ENCODE data around the gene WDR1.

WDR1 gene

GRCh38 chr4:10079256-10079655 is 37.3 kb downstream of the WDR1 start:
- H3K4me3 ChIP-seq (ENCODE audit: low read length), result no peak overlapping the region
- no peaks in the 10 kb centered on the region for H3K9me3 ChIP-seq (ENCODE audit: control insufficient read depth, low read length)
- peaks cover 98% of the 10 kb centered on the region for H3K36me3 ChIP-seq (ENCODE audit: control insufficient read depth, insufficient read depth, low read length, severe bottlenecking)
- DNase-seq (ENCODE audit: low read depth), result no peak
- no peaks in the 10 kb centered on the region for H3K27me3 ChIP-seq (replicated peaks; ENCODE audit: control insufficient read depth, insufficient read depth, low read length)
- peaks cover 17% of the 10 kb centered on the region for H3K4me1 ChIP-seq (ENCODE audit: control insufficient read depth, insufficient read depth, low read length)
- H3K9ac ChIP-seq (ENCODE audit: low read length), result no peak overlapping the region

- Histone ChIP-seq H3K9ac (ENCODE audit: low read length) (no peak overlapping the region), H3K9me3 (ENCODE audit: control insufficient read depth, low read length) (no peaks in the 10 kb centered on the region), H3K36me3 (ENCODE audit: control insufficient read depth, insufficient read depth, low read length, severe bottlenecking) (peaks cover 98% of the 10 kb centered on the region), H3K4me3 (ENCODE audit: low read length) (no peak overlapping the region), H3K4me1 (ENCODE audit: control insufficient read depth, insufficient read depth, low read length) (peaks cover 17% of the 10 kb centered on the region), H3K27me3 (replicated peaks; ENCODE audit: control insufficient read depth, insufficient read depth, low read length) (no peaks in the 10 kb centered on the region)
- DNase-seq (ENCODE audit: low read depth), result no peak
These were observed 37.9 kb downstream of the WDR1 start for GRCh38 chr4:10078481-10079233.

- H3K9ac ChIP-seq (ENCODE audit: low read length), result no peak overlapping the region
- no peak overlapping the region for H3K4me3 ChIP-seq (ENCODE audit: low read length)
- H3K4me1 ChIP-seq (ENCODE audit: control insufficient read depth, insufficient read depth, low read length), result peaks cover 17% of the 10 kb centered on the region
- H3K36me3 ChIP-seq (ENCODE audit: control insufficient read depth, insufficient read depth, low read length, severe bottlenecking), result peaks cover 97% of the 10 kb centered on the region
- no peaks in the 10 kb centered on the region for H3K9me3 ChIP-seq (ENCODE audit: control insufficient read depth, low read length)
- DNase-seq (ENCODE audit: low read depth), result no peak
- no peaks in the 10 kb centered on the region for H3K27me3 ChIP-seq (replicated peaks; ENCODE audit: control insufficient read depth, insufficient read depth, low read length)
These were observed 38.9 kb downstream of the WDR1 start for GRCh38 chr4:10077483-10078335.

- H3K4me1 ChIP-seq (ENCODE audit: control insufficient read depth, insufficient read depth, low read length), result peaks cover 17% of the 10 kb centered on the region
- no peaks in the 10 kb centered on the region for H3K27me3 ChIP-seq (replicated peaks; ENCODE audit: control insufficient read depth, insufficient read depth, low read length)
- no peak overlapping the region for H3K9ac ChIP-seq (ENCODE audit: low read length)
- DNase-seq (ENCODE audit: low read depth), result no peak
- H3K36me3 ChIP-seq (ENCODE audit: control insufficient read depth, insufficient read depth, low read length, severe bottlenecking), result peaks cover 96% of the 10 kb centered on the region
- H3K9me3 ChIP-seq (ENCODE audit: control insufficient read depth, low read length), result no peaks in the 10 kb centered on the region
- H3K4me3 ChIP-seq (ENCODE audit: low read length), result no peak overlapping the region
These were observed 39.5 kb downstream of the WDR1 start for GRCh38 chr4:10077076-10077475.

GRCh38 chr4:10075953-10076391 is 40.6 kb downstream of the WDR1 start:
- Histone ChIP-seq H3K9me3 (ENCODE audit: control insufficient read depth, low read length) (no peaks in the 10 kb centered on the region), H3K27me3 (replicated peaks; ENCODE audit: control insufficient read depth, insufficient read depth, low read length) (no peaks in the 10 kb centered on the region), H3K4me1 (ENCODE audit: control insufficient read depth, insufficient read depth, low read length) (peaks cover 14% of the 10 kb centered on the region), H3K4me3 (ENCODE audit: low read length) (no peak overlapping the region), H3K36me3 (ENCODE audit: control insufficient read depth, insufficient read depth, low read length, severe bottlenecking) (peaks cover 88% of the 10 kb centered on the region), H3K9ac (ENCODE audit: low read length) (no peak overlapping the region)
- no peak for DNase-seq (ENCODE audit: low read depth)

- no peak overlapping the region for H3K4me3 ChIP-seq (ENCODE audit: low read length)
- no peak for DNase-seq (ENCODE audit: low read depth)
- H3K9me3 ChIP-seq (ENCODE audit: control insufficient read depth, low read length), result no peaks in the 10 kb centered on the region
- no peak overlapping the region for H3K9ac ChIP-seq (ENCODE audit: low read length)
- peaks cover 81% of the 10 kb centered on the region for H3K36me3 ChIP-seq (ENCODE audit: control insufficient read depth, insufficient read depth, low read length, severe bottlenecking)
- H3K27me3 ChIP-seq (replicated peaks; ENCODE audit: control insufficient read depth, insufficient read depth, low read length), result no peaks in the 10 kb centered on the region
- peaks cover 7% of the 10 kb centered on the region for H3K4me1 ChIP-seq (ENCODE audit: control insufficient read depth, insufficient read depth, low read length)
These were observed 41.3 kb downstream of the WDR1 start for GRCh38 chr4:10075158-10075863.

- H3K9me3 ChIP-seq (ENCODE audit: control insufficient read depth, low read length), result no peaks in the 10 kb centered on the region
- no peak overlapping the region for H3K4me3 ChIP-seq (ENCODE audit: low read length)
- peak; percentile 41 for DNase-seq (ENCODE audit: low read depth)
- H3K4me1 ChIP-seq (ENCODE audit: control insufficient read depth, insufficient read depth, low read length), result peaks cover 2% of the 10 kb centered on the region
- no peaks in the 10 kb centered on the region for H3K27me3 ChIP-seq (replicated peaks; ENCODE audit: control insufficient read depth, insufficient read depth, low read length)
- H3K9ac ChIP-seq (ENCODE audit: low read length), result no peak overlapping the region
- H3K36me3 ChIP-seq (ENCODE audit: control insufficient read depth, insufficient read depth, low read length, severe bottlenecking), result peaks cover 75% of the 10 kb centered on the region
These were observed 41.9 kb downstream of the WDR1 start for GRCh38 chr4:10074767-10075105.

GRCh38 chr4:10074076-10074766 is 42.4 kb downstream of the WDR1 start:
- H3K4me3 ChIP-seq (ENCODE audit: low read length), result no peak overlapping the region
- H3K9ac ChIP-seq (ENCODE audit: low read length), result no peak overlapping the region
- DNase-seq (ENCODE audit: low read depth), result no peak
- H3K36me3 ChIP-seq (ENCODE audit: control insufficient read depth, insufficient read depth, low read length, severe bottlenecking), result peaks cover 70% of the 10 kb centered on the region
- H3K4me1 ChIP-seq (ENCODE audit: control insufficient read depth, insufficient read depth, low read length), result no peaks in the 10 kb centered on the region
- H3K9me3 ChIP-seq (ENCODE audit: control insufficient read depth, low read length), result no peaks in the 10 kb centered on the region
- H3K27me3 ChIP-seq (replicated peaks; ENCODE audit: control insufficient read depth, insufficient read depth, low read length), result no peaks in the 10 kb centered on the region

GRCh38 chr4:10072420-10073017 is 44.1 kb downstream of the WDR1 start:
- no peak overlapping the region for H3K4me3 ChIP-seq (ENCODE audit: low read length)
- no peaks in the 10 kb centered on the region for H3K9me3 ChIP-seq (ENCODE audit: control insufficient read depth, low read length)
- no peaks in the 10 kb centered on the region for H3K27me3 ChIP-seq (replicated peaks; ENCODE audit: control insufficient read depth, insufficient read depth, low read length)
- peaks cover 53% of the 10 kb centered on the region for H3K36me3 ChIP-seq (ENCODE audit: control insufficient read depth, insufficient read depth, low read length, severe bottlenecking)
- DNase-seq (ENCODE audit: low read depth), result no peak
- H3K4me1 ChIP-seq (ENCODE audit: control insufficient read depth, insufficient read depth, low read length), result no peaks in the 10 kb centered on the region
- no peak overlapping the region for H3K9ac ChIP-seq (ENCODE audit: low read length)

- no peak for DNase-seq (ENCODE audit: low read depth)
- Histone ChIP-seq H3K27me3 (replicated peaks; ENCODE audit: control insufficient read depth, insufficient read depth, low read length) (no peaks in the 10 kb centered on the region), H3K36me3 (ENCODE audit: control insufficient read depth, insufficient read depth, low read length, severe bottlenecking) (peaks cover 30% of the 10 kb centered on the region), H3K4me1 (ENCODE audit: control insufficient read depth, insufficient read depth, low read length) (peaks cover 2% of the 10 kb centered on the region), H3K9me3 (ENCODE audit: control insufficient read depth, low read length) (no peaks in the 10 kb centered on the region), H3K9ac (ENCODE audit: low read length) (no peak overlapping the region), H3K4me3 (ENCODE audit: low read length) (no peak overlapping the region)
These were observed 47.4 kb downstream of the WDR1 start for GRCh38 chr4:10069075-10069642.
